GM21529 (cell line): Measurements from ENCODE around the gene MET.

Experiments
- ATAC-seq: cut with Tn5 transposase; IDR thresholded peaks from one replicate; pipeline ENCODE4 v1.9.1; 2021; ENCODE audit not compliant: unreplicated experiment

MET gene

DNA sequence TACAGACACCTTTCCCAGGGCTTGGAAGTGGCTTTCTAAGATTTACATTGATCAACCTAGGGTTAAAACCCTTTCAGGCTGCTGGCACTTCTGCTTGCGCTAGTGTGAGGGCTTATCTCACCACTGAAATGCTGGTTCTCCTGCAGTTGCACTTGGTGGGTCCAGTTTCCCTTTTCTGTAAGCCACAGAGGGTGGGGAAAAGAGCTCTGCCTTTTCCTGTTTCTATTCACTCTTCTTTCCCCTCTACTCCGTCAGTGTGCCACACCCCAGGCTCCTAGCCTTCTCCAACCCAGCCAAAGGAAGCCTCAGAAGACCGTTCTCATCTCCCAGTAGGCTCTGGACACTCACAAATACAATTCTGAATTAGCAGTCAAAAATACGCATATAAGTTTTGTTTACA lies 171.4 kb downstream of the MET start:
- ATAC-seq = no peak
